Measurements from ENCODE around the gene EYA4.

Gene EYA4

DNA sequence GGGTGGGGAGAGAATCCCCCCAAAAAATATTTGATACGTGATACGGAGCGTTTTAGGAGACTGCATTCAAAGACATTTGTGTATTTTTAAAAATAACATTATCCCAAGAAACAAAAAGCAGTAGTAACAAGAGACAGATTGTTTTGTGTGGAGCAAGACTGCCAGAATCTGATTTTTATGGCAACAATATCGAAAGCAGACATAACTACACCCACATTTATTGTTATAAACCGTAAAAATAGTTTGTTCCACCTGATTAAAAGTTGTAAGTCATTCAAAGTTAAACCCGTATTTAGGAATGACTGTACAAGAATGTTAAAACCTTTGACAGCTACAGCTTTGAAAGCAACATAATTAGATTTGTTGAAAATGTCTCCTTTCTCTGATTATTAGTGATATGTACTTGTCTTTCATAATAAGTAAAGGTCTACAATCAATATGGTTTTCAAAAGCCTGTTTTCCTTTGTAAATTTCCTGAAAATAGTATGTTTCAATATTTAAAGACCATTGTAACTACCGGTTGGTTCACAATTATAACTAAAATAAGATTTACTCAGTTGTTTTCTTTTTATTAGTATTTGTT, 2.7 kb downstream of the EYA4 start:
- DNase-seq: no peak

DNA sequence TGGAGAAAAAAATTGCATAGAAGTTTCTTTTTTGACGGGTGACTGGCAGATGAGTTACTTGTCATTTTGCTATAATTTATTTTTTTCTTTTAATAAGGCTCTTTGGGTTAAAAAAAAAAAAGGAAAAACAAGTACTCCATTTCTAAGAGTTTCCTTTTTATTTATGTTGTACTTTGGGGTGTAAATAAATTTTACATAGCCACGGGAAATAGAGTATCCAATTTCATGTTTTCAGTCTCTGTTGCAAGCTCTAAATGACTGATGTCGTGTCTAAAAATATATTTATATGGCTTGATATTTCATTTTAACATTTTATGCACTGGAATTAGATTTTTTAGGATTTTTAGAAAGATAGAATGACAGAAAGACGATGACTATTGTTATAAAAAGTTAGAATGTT, 3.4 kb downstream of the EYA4 start:
- no peak for DNase-seq

GRCh38 chr6:133245007-133245406, 3.9 kb downstream of the EYA4 start:
- DNase-seq: no peak

GRCh38 chr6:133245422-133245903, 4.3 kb downstream of the EYA4 start:
- no peak for DNase-seq

DNA sequence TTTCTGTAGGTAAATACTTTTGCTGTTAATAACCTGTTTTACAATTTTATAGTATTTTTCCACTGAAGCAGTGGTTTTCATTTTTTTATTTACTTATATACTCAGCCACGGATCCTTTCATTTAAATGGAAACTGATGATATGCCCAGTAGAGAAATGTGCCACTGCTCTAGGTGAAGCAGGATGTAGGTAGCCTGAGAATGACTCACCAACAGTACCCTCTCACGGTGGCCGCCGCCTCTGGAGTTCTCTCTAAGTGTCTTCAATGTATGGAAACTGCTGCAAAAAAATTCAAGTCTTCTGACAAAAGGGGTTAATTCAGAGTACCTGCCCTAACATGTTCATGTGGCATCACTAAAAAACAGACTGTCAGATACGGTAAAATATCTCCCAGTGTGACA, 6.4 kb downstream of the EYA4 start:
- DNase-seq: no peak

GRCh38 chr6:133248241-133249001, 7.3 kb downstream of the EYA4 start:
- DNase-seq: no peak

DNA sequence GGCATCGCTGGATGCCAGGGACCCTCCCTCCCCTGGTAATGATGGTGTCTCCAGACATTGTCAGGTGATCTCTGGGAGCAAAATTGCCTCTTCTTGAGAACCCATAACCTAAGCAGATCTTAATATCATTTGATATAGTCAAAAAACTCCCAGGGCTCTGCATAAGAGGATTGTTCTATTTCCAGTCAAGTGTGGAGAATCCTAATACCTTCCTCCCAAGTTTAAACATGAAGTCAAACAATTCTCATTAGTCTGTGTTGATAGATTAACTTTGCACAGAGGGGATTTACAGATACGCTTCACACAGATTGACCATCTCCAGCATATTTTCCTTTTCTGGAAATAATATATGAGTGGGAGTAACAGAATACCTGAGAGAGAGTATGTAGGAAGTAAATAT, 10.5 kb downstream of the EYA4 start:
- no peak for DNase-seq

DNA sequence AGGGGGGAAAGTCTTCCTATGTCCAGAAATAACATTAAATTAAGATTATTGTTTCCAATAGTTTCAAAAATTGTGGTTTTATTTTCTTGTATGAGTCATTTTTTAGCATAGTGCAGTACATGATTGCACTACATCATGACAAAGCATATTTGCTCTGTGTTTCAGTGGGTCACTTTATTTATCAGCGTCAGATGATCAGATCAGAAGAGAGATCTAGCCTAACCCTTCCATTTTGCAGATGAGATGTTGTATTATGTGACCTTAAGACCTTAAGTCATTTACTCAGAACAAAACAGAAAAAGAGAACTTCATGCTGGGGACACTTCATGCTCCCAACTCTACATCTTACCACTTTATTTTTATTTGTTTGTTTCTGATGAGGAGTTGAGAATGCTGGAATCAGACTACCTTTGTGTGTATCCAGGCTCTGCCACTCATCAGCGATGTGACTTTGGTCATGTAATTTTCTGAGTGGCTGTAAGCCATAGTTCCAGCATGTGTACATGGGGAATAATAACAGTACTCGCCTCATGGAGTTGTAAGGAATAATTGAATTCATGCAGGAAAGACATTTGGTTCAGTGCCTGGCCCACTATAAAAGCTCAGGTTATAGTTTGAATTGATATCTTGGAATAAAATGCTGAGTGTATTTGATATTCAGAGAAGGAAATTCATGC, 13.5 kb downstream of the EYA4 start:
- DNase-seq: no peak

DNA sequence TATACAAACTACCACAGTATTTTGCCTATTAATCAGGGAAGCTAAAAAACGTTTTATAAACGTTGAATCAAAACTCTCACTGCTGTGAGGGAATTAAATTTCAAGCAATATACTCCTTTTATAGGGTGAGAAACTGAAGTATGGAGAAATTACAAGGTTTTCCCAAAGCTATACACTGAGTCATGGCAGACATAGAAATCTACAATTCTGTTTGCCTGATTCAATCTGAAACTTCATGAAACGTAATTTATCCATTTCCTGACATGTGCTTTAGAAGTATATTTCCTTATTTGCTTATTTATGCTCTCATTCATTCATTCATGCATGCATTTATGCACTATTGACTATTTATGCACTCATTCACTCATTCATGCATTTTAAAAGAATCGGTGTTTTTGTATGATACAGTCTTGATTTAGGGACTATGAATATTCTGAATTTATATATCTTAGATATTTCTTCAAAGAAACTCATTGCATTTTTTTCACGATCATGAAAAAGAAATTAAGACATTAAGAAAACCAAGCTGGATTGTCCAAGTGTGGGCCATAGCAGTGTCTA, 16.5 kb downstream of the EYA4 start:
- DNase-seq: no peak

- DNase-seq: no peak
These were observed 18.4 kb downstream of the EYA4 start for GRCh38 chr6:133259561-133259960.

DNA sequence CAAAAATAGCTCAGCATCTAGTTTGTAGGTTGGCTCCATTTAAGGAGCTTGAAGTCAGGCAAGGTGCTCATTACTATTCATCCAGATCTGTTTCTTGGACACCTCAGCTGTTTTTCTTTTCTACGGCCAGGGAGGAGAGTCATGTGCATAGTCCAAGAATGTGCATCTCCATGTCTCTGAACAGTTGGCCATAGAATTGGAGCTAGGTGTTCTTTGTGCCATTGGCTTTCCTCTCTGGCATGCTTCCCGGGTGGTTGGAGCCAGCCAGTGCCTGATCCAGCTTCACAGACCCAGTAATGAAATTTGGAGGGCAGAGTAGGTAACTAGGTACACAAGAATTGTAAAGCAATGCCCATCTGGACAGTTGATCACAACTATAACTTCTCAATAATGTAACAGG, 21.6 kb downstream of the EYA4 start:
- no peak for DNase-seq

DNA sequence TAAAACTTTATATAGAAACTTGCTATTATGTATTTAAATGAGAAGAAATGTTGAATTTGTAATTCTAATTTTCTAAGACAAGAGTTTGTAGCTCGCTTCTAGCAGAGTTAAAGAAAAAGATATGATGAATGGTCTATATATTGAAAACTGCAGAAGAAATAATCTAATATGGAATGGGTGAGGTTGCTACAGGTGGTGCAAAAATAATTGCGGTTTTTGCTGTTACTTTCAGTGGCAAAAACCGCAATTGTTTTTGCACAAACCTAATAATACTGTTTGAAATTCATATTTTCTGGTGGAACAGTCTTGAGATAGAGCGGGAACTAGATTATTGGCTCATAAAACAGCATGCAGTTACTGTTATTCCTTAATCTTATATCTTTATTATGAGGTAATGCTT, 23.9 kb downstream of the EYA4 start:
- no peak for DNase-seq

- no peak for DNase-seq
These were observed 25.0 kb downstream of the EYA4 start for GRCh38 chr6:133266186-133266585.

DNA sequence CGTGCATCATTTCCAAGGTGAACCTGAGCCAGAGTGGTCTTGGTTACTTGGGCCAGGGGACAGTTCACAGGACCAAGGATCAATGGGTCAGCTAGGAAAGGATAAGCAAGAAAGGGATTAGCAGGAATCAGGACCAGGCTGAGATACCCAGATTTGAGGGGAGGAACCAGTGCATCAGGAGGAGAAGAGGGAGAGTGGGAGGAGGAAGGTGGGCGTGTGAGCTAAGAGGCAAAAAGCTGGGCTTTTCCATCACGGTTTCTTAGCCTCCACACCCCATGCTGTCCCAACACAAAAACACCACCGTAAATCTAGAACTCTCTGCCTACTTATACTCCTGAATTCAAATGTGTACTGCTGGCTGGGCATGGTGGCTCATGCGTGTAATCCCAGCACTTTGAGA, 27.5 kb downstream of the EYA4 start:
- no peak for DNase-seq

GRCh38 chr6:133274813-133275212, 33.7 kb downstream of the EYA4 start:
- no peak for DNase-seq

GRCh38 chr6:133275213-133275612, 34.1 kb downstream of the EYA4 start:
- no peak for DNase-seq

GRCh38 chr6:133277228-133277899, 36.2 kb downstream of the EYA4 start:
- DNase-seq: no peak

DNA sequence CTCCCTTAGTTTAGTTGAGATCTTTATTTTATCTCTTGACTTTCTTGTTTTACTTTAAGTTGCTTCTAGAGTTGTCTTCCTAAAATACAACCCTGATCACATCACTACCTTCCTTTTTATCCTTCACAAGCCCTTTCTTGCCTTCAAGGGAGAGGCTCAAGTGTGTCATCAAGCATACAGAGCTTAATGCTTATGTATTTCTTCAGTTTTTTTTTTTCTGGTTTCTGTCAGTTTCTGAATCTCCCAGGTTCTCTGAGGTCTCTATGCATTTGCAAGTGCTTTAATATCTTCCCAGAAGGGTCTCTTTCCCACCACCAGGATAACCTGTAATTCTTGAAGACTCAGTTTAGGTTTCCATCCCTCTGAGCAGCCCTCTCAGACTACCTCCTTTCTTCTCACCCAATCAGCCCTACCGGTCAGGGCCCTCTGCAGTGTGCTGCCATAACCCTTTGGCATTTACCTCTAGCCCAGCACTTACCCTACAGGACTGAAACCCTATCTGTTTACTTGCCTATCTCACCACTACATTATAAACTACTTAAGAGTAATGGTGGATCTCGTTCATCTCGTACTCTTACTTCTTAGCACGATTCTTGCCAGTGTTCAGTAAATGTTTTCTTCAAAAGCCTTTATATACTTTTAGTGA, 36.9 kb downstream of the EYA4 start:
- no peak for DNase-seq

GRCh38 chr6:133286765-133287164, 45.6 kb downstream of the EYA4 start:
- no peak for DNase-seq

DNA sequence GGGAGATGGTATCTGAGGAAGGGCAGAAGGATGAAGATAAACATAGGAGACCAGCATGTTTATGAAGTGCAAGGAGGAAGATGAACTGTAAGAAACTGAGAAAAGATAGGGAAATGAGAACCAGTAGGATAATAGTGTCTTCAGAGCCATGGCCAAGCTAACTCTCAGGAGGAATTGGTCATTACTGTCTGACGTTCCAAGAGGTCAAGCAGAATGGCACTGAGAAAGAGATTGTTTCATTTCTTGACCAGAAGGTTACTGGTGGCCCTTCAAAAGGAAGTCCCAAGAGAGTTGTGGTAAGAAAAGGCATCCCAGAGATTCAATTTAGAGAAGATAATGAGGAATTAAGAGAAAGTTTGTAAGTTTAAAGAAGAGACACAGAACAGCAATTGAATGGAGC, 47.5 kb downstream of the EYA4 start:
- DNase-seq: no peak

DNA sequence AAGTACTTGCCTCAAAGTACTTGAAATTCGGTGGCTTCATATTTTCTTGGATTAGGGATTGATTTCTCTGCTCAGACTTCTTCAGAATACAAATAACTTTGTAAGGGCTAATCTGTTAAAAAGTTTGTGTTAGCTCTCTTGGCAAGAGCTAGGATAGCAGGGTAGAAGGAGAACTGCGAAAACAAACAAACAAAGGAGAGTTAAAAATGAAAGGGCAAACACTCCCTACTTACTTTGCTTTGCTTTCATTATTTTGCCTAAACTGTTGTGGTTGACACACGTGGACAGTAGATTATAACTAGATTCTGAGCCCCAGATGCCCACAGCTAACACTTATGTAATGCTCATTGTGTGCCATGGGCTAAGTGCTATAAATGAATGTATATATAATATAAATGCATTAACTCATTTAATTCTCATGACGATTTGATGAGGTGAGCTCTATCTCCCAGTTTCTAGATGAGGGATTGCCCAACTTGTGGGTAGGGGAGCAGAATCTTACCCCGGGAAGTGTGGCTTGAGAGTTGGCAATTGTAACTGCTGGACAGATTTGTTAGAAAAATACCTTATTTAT, 48.7 kb downstream of the EYA4 start:
- no peak for DNase-seq

DNA sequence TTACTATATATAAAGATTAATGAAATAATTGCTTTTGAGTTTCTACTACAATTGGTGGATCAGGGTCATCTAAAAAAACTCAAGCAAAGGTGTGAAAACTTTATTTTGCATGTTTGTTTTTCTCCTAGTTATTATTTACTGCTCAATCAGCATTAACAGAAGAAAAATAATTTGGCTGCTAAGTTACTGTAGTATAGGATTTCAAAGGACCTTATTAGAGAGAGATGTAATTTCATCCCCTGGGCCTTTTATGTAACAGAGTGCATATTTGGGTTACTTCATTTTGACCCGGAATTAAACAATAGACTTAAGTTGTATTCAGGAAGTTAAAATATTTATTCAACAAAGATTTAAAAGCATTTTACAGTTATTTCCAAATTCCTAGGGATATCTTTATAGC, 49.8 kb downstream of the EYA4 start:
- DNase-seq: no peak

Data from NCI-H1105 (cell line).